SK-N-SH (cell line): ENCODE measurements around the gene FCGR3B. TPM values are rescaled to one million over a fixed set of nuclear protein-coding genes. Genes with fewer than 3 reads are reported as not detected.

ENCODE experiments used
- CTCF ChIA-PET: fragments of 300-600, 350-600 bp; formaldehyde crosslinking; extraction: SDS; loops from one replicate; lab custom pipeline; 2021; lab: Yijun Ruan, JAX
- POLR2A ChIA-PET: fragments of 350-600 bp; sonication (Branson Sonifier 250); formaldehyde crosslinking; extraction: SDS; loops from one replicate; lab custom pipeline; 2020; ENCODE audit warnings: antibody characterized with exemption, inconsistent platforms; lab: Yijun Ruan, JAX
- DNase-seq: peaks from one replicate; pipeline ENCODE4 v3.0.0; 2012
- H2AFZ ChIP-seq: fragments of 200-600 bp; sonication (generic); 2 replicates; pipeline ENCODE4 v1.8.1; 2016; ENCODE audit warnings: antibody characterized with exemption, mild to moderate bottlenecking, low read depth
- H3F3A ChIP-seq: fragments of 200-600 bp; sonication (generic); replicated peaks from 2 replicates; pipeline ENCODE3; 2016; ENCODE audit warnings: antibody characterized with exemption, mild to moderate bottlenecking; ENCODE audit not compliant: insufficient read depth
- H3K27ac ChIP-seq, 2 experiments: fragments of 200-500 bp in 1 of 2; fragments of 200-600 bp in 1 of 2; sonication (Bioruptor generic) in 1 of 2; sonication (generic), shearing (Covaris generic) in 1 of 2; 2 replicates each; pipeline versions ENCODE4 v1.5.1 to v1.6.1; 2014 to 2016; ENCODE audit warnings: low read depth in 2 of 2, inconsistent platforms in 1 of 2, low read length in 1 of 2, mild to moderate bottlenecking in 1 of 2, mixed read lengths in 1 of 2
- H3K27me3 ChIP-seq: fragments of 200-600 bp; sonication (generic), shearing (Covaris generic); 2 replicates; pipeline ENCODE4 v1.6.1; 2016; ENCODE audit warnings: mixed run types; ENCODE audit not compliant: insufficient read depth
- H3K36me3 ChIP-seq, 2 experiments: fragments of 200-500 bp in 1 of 2; fragments of 200-600 bp in 1 of 2; sonication (Bioruptor generic) in 1 of 2; sonication (generic) in 1 of 2; replicated peaks in 1 of 2; 2 replicates each; pipeline versions ENCODE3 to v1.5.1; 2014 to 2016; ENCODE audit warnings: low read length in 1 of 2, mild to moderate bottlenecking in 1 of 2; ENCODE audit not compliant: insufficient read depth in 2 of 2, control insufficient read depth in 1 of 2
- H3K4me1 ChIP-seq, 2 experiments: fragments of 200-500 bp in 1 of 2; fragments of 200-600 bp in 1 of 2; sonication (Bioruptor generic) in 1 of 2; sonication (generic), shearing (Covaris generic) in 1 of 2; 2 replicates each; pipeline versions ENCODE4 v1.5.1 to v1.6.1; 2014 to 2016; ENCODE audit warnings: low read depth in 1 of 2, low read length in 1 of 2, mixed run types in 1 of 2; ENCODE audit not compliant: insufficient read depth in 2 of 2, control insufficient read depth in 1 of 2
- H3K4me2 ChIP-seq: fragments of 200-600 bp; sonication (generic), shearing (Covaris generic); 2 replicates; pipeline ENCODE4 v1.6.1; 2017; ENCODE audit warnings: mixed run types
- H3K4me3 ChIP-seq, 2 experiments: fragments of 200-500 bp in 1 of 2; fragments of 200-600 bp in 1 of 2; sonication (Bioruptor generic) in 1 of 2; sonication (generic), shearing (Covaris generic) in 1 of 2; 2 replicates each; pipeline versions ENCODE4 v1.5.1 to v1.8.1; 2014 to 2016; ENCODE audit warnings: low read depth in 2 of 2, inconsistent platforms in 1 of 2, low read length in 1 of 2, mild to moderate bottlenecking in 1 of 2, mixed read lengths in 1 of 2, moderate library complexity in 1 of 2
- H3K79me2 ChIP-seq: fragments of 200-600 bp; sonication (generic); 2 replicates; pipeline ENCODE4 v1.8.1; 2017; ENCODE audit warnings: mild to moderate bottlenecking; ENCODE audit not compliant: insufficient read depth
- H3K9ac ChIP-seq: fragments of 200-600 bp; sonication (generic); 2 replicates; pipeline ENCODE4 v1.6.1; 2017; ENCODE audit warnings: mixed run types
- H3K9me2 ChIP-seq: fragments of 200-600 bp; sonication (generic); 2 replicates; pipeline ENCODE4 v1.6.1; 2017; ENCODE audit warnings: mixed run types
- H3K9me3 ChIP-seq: fragments of 200-600 bp; sonication (generic); 2 replicates; pipeline ENCODE4 v1.6.1; 2017; ENCODE audit warnings: mixed run types, mild to moderate bottlenecking, moderate library complexity
- H4K20me1 ChIP-seq: fragments of 200-600 bp; sonication (generic); 2 replicates; pipeline ENCODE4 v1.6.1; 2017; ENCODE audit warnings: mild to moderate bottlenecking, mixed run types; ENCODE audit not compliant: insufficient read depth
- EZH2phosphoT487 ChIP-seq: fragments of 200-600 bp; sonication (generic); IDR thresholded peaks from 2 replicates; pipeline ENCODE4 v1.6.1; 2017; ENCODE audit warnings: low read depth, mixed run types, mild to moderate bottlenecking, antibody characterized with exemption, moderate library complexity, borderline replicate concordance
- FOSL2 ChIP-seq: IDR thresholded peaks from 2 replicates; pipeline ENCODE4 v1.4.0; 2012; ENCODE audit warnings: low read depth, mild to moderate bottlenecking, moderate library complexity, borderline replicate concordance
- GATA2 ChIP-seq: sonication (generic); formaldehyde crosslinking; IDR thresholded peaks from 2 replicates; pipeline ENCODE4 v1.5.0; 2020; ENCODE audit warnings: mild to moderate bottlenecking, missing genetic modification reagents
- MAX ChIP-seq: IDR thresholded peaks from 2 replicates; pipeline ENCODE4 v1.4.0; 2012; ENCODE audit warnings: low read depth
- MEF2A ChIP-seq: IDR thresholded peaks from 2 replicates; pipeline ENCODE4 v1.4.0; 2012; ENCODE audit warnings: low read depth, borderline replicate concordance
- MXI1 ChIP-seq: IDR thresholded peaks from 2 replicates; pipeline ENCODE4 v1.6.1; 2012; ENCODE audit warnings: mild to moderate bottlenecking, low read depth, low read length, improper control_type of control experiment
- RAD21 ChIP-seq: IDR thresholded peaks from 2 replicates; pipeline ENCODE4 v1.6.1; 2012; ENCODE audit warnings: mild to moderate bottlenecking, low read length
- RFX5 ChIP-seq: IDR thresholded peaks from 2 replicates; pipeline ENCODE4 v1.6.1; 2012; ENCODE audit warnings: mild to moderate bottlenecking, improper control_type of control experiment, low read length
- RXRA ChIP-seq: IDR thresholded peaks from 2 replicates; pipeline ENCODE4 v1.4.0; 2012; ENCODE audit warnings: low read depth, mild to moderate bottlenecking, borderline replicate concordance
- SMC3 ChIP-seq: IDR thresholded peaks from 2 replicates; pipeline ENCODE4 v1.6.1; 2012; ENCODE audit warnings: low read depth, low read length, improper control_type of control experiment
- TAF1 ChIP-seq: IDR thresholded peaks from 2 replicates; pipeline ENCODE4 v1.6.1; 2012; ENCODE audit warnings: low read depth, mild to moderate bottlenecking, low read length, moderate library complexity, borderline replicate concordance
- TEAD4 ChIP-seq: IDR thresholded peaks from 2 replicates; pipeline ENCODE4 v1.4.0; 2012; ENCODE audit warnings: mild to moderate bottlenecking, borderline replicate concordance; ENCODE audit not compliant: insufficient read depth
- ZBTB33 ChIP-seq: IDR thresholded peaks from 2 replicates; pipeline ENCODE4 v1.4.0; 2012; ENCODE audit warnings: low read depth, borderline replicate concordance
- WGBS: methylation state at CpG from one replicate; pipeline ENCODE4 v1.1.6; 2017; ENCODE audit warnings: low lambda C conversion rate; 5-methylcytosine and 5-hydroxymethylcytosine counted together
- polyA plus RNA-seq, 3 experiments: library from polyadenylated mRNA; depleted of rRNA; stranded (reverse); fragments of >200 nt; gene quantifications; 2 replicates each; pipeline ENCODE4 v1.2.3, GENCODE V29; 2012
- TF ChIP-seq, protein P1 (sequence below): fragments of 150-350 bp; IDR thresholded peaks from 2 replicates; pipeline ENCODE4 v1.6.1; 2016; ENCODE audit warnings: mild to moderate bottlenecking, low read depth, low read length
- TF ChIP-seq, protein P2 (sequence below): IDR thresholded peaks from 2 replicates; pipeline ENCODE4 v1.4.0; 2012; ENCODE audit warnings: low read depth, borderline replicate concordance

FCGR3B gene
- polyA plus RNA-seq, 1 of the 3 experiments (the other 2 are of a cell fraction): not detected

- TF ChIP-seq, protein P1, sequence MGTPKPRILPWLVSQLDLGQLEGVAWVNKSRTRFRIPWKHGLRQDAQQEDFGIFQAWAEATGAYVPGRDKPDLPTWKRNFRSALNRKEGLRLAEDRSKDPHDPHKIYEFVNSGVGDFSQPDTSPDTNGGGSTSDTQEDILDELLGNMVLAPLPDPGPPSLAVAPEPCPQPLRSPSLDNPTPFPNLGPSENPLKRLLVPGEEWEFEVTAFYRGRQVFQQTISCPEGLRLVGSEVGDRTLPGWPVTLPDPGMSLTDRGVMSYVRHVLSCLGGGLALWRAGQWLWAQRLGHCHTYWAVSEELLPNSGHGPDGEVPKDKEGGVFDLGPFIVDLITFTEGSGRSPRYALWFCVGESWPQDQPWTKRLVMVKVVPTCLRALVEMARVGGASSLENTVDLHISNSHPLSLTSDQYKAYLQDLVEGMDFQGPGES: no peak
- TF ChIP-seq GATA2 (CRISPR knock-in tag): no peak
- TF ChIP-seq MAX: no peak
- no peak for TF ChIP-seq MXI1
- no peak for TF ChIP-seq ZBTB33
- no peak for TF ChIP-seq TEAD4
- TF ChIP-seq, protein P2, sequence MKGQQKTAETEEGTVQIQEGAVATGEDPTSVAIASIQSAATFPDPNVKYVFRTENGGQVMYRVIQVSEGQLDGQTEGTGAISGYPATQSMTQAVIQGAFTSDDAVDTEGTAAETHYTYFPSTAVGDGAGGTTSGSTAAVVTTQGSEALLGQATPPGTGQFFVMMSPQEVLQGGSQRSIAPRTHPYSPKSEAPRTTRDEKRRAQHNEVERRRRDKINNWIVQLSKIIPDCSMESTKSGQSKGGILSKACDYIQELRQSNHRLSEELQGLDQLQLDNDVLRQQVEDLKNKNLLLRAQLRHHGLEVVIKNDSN: no peak
- no peak for TF ChIP-seq RAD21
- no peak for TF ChIP-seq RFX5
- TF ChIP-seq TAF1: no peak
- no peak for TF ChIP-seq RXRA
- no peak for TF ChIP-seq SMC3
- no peak for TF ChIP-seq FOSL2
- TF ChIP-seq MEF2A: no peak
- TF ChIP-seq EZH2phosphoT487: no peak
- Histone ChIP-seq H2AFZ (no peak overlapping the region), H3K4me2 (no peak overlapping the region), H3K4me1 (no peaks in the 10 kb centered on the region), H3K36me3 (no peaks in the 10 kb centered on the region), H3K79me2 (no peaks in the 10 kb centered on the region), H3K27me3 (peaks cover 23% of the 10 kb centered on the region; the same call in 1 of the 2 replicates), H3K27ac (no peak overlapping the region), H3F3A (no peaks in the 10 kb centered on the region), H3K9me3 (no peaks in the 10 kb centered on the region), H3K9me2 (no peaks in the 10 kb centered on the region), H3K4me3 (no peak overlapping the region), H4K20me1 (no peaks in the 10 kb centered on the region), H3K9ac (no peak overlapping the region)
- POLR2A ChIA-PET: no interaction called here
- CTCF ChIA-PET: no interaction called here
- no peak for DNase-seq
- 23% methylated on average over 5 of the region's 5 CpGs for WGBS
These were observed 46.1 kb upstream of the FCGR3B start for GRCh38 chr1:161676958-161677689.
